Pancreas (tissue), 10 donors: Measurements from ENCODE around the gene HACE1. TPM values are rescaled to one million over a fixed set of nuclear protein-coding genes. Genes with fewer than 3 reads are reported as not detected.

Source experiments
- ATAC-seq, 4 donors: fragments of 200-7000 bp; cut with Tn5 transposase; one replicate each; pipeline versions ENCODE4 v1.8.0 to v1.9.1; 2020; ENCODE audit warnings: mild to moderate bottlenecking in 4 of 4, moderate library complexity in 4 of 4
- DNase-seq, 6 donors: peaks; one replicate each; pipeline ENCODE4 v3.0.0-alpha.2; 2020
- FAIRE-seq: peaks from 2 replicates; lab custom pipeline; 2012; peaks lifted over from hg19 to GRCh38; lab: Jason Lieb, UNC
- H3K27ac ChIP-seq, 4 donors: fragments of 200-600 bp; sonication (generic); 1 replicate in 3 of 4; 2 replicates in 1 of 4; pipeline versions ENCODE4 v1.5.0 to v1.8.0; 2020
- H3K27me3 ChIP-seq, 4 donors: fragments of 200-600 bp; one replicate each; pipeline ENCODE4 v1.8.0; 2021
- H3K36me3 ChIP-seq, 3 donors: fragments of 200-600 bp; sonication (generic) in 1 of 3; one replicate each; pipeline versions ENCODE4 v1.5.0 to v1.8.0; 2020 to 2021
- H3K4me1 ChIP-seq, 3 donors: fragments of 200-600 bp; one replicate each; pipeline ENCODE4 v1.8.0; 2021
- H3K4me3 ChIP-seq, 4 donors: fragments of 200-600 bp; sonication (generic) in 2 of 4; one replicate each; pipeline versions ENCODE4 v1.5.0 to v1.8.0; 2020 to 2021
- H3K9me3 ChIP-seq, 4 donors: fragments of 200-600 bp; one replicate each; pipeline ENCODE4 v1.8.0; 2021
- CTCF ChIP-seq, 4 donors: fragments of 200-600 bp; sonication (generic) in 3 of 4; IDR thresholded peaks; one replicate each; pipeline versions ENCODE4 v1.5.0 to v1.8.0; 2021; ENCODE audit warnings: antibody characterized with exemption in 4 of 4
- WGBS, 2 donors: extraction: QIAGEN DNeasy Blood & Tissue Kit; methylation state at CpG; one replicate each; pipeline ENCODE4 v1.1.7; 2013; 5-methylcytosine and 5-hydroxymethylcytosine counted together
- intact Hi-C, 3 donors: fragments of 100-400 bp; cut with DNase I; formaldehyde crosslinking; loops; one replicate each; pipeline versions ENCODE4 v1.11.1 to v1.14.2; 2022
- polyA plus RNA-seq, 2 donors: library from polyadenylated mRNA; stranded (reverse); fragments of 200-250 nt; gene quantifications; one replicate each; pipeline ENCODE4 v1.2.3, GENCODE V29; 2013
- total RNA-seq, 6 donors: library from RNA; stranded (reverse); fragmentation: NEBNext Ultra II Directional in 4 of 6; extraction: Animal tissue kit (Norgen Biotek cat#: 25700) in 4 of 6; gene quantifications; one replicate each; pipeline versions ENCODE4 v1.2.1 to v1.2.4, GENCODE V29; 2021 to 2023
- donor health status: healthy with polysubstance abuse.
- donor health status: DM: no; HTN: no; CAD: no; lungs with moderate emphysema.
- donor health status: DM: no; HTN: no; CAD: no.
- donor health status: control.
- donor health status: control.
- donor health status: Bipolar disorder and iron deficiency.
- donor health status: DM: yes; HTN: yes; CAD: no.
- donor health status: DM: no; HTN: no; CAD: no.
- donor health status: DM: no; HTN: no; CAD: no.
- donor health status: DM: yes; HTN: yes; CAD: no.

HACE1 gene
- total and polyA plus RNA-seq, 8 donors: 2.8 to 8.5 (median 4.1) TPM

- Histone ChIP-seq H3K27ac (no peak overlapping the region), H3K4me3 (no peak overlapping the region), H3K36me3 (no peaks in the 10 kb centered on the region), H3K27me3 (no peaks in the 10 kb centered on the region), H3K9me3 (no peaks in the 10 kb centered on the region), H3K4me1 (no peaks in the 10 kb centered on the region)
- WGBS, 2 donors: 69 to 78% methylated on average over 5 of the region's 5 CpGs
- no peak for TF ChIP-seq CTCF (IDR thresholded peaks at IDR 0.05)
- intact Hi-C loops: no loop called here
- DNase-seq (no peak), ATAC-seq (no peak), FAIRE-seq (no peak)
Measured at GRCh38 chr6:104705916-104706442, 153.7 kb downstream of the HACE1 start.

- 48 to 58% methylated on average over 8 of the region's 8 CpGs for WGBS, 2 donors
- no peak for ATAC-seq
- DNase-seq: no peak
- H3K36me3 ChIP-seq: no peaks in the 10 kb centered on the region
- intact Hi-C loops: no loop called here
- H3K4me3 ChIP-seq: no peak overlapping the region
- no peak for TF ChIP-seq CTCF (IDR thresholded peaks at IDR 0.05)
- no peaks in the 10 kb centered on the region for H3K27me3 ChIP-seq
- no peak overlapping the region for H3K27ac ChIP-seq
- H3K9me3 ChIP-seq: no peaks in the 10 kb centered on the region
- no peak for FAIRE-seq
- no peaks in the 10 kb centered on the region for H3K4me1 ChIP-seq
Measured at GRCh38 chr6:104705095-104705707, 154.5 kb downstream of the HACE1 start.

- WGBS, 2 donors: 72 to 75% methylated on average over 3 of the region's 3 CpGs
- ATAC-seq (no peak), DNase-seq (no peak), FAIRE-seq (no peak)
- intact Hi-C loops: no loop called here
- H3K27ac ChIP-seq: no peak overlapping the region
- no peak overlapping the region for H3K4me3 ChIP-seq
- H3K36me3 ChIP-seq: no peaks in the 10 kb centered on the region
- TF ChIP-seq CTCF (IDR thresholded peaks at IDR 0.05): no peak
- H3K4me1 ChIP-seq: no peaks in the 10 kb centered on the region
- H3K27me3 ChIP-seq: no peaks in the 10 kb centered on the region
- no peaks in the 10 kb centered on the region for H3K9me3 ChIP-seq
Measured at GRCh38 chr6:104704191-104704590, 155.5 kb downstream of the HACE1 start.

GRCh38 chr6:104702126-104702841 lies 157.4 kb downstream of the HACE1 start:
- FAIRE-seq: no peak
- no peaks in the 10 kb centered on the region for H3K36me3 ChIP-seq
- no peaks in the 10 kb centered on the region for H3K4me1 ChIP-seq
- no peak overlapping the region for H3K27ac ChIP-seq
- intact Hi-C loops: no loop called here
- DNase-seq: no peak
- H3K4me3 ChIP-seq: no peak overlapping the region
- TF ChIP-seq CTCF (IDR thresholded peaks at IDR 0.05): no peak
- no peaks in the 10 kb centered on the region for H3K27me3 ChIP-seq
- 40 to 43% methylated on average over 5 of the region's 5 CpGs for WGBS, 2 donors
- no peak for ATAC-seq
- no peaks in the 10 kb centered on the region for H3K9me3 ChIP-seq
